Astrocyte (in vitro differentiated cells and primary cell): ENCODE results near the gene CAVIN1.
"Not testable (repeated sequence)": the region's sequence is repeated elsewhere in the genome, so short reads cannot be mapped to it uniquely, and the experiment has no call there.

Experiments
- EZH2 ChIP-seq: IDR thresholded peaks from 2 replicates; pipeline ENCODE4 v1.6.1; 2012; ENCODE audit warnings: mild to moderate bottlenecking, low read length, inconsistent platforms; ENCODE audit not compliant: insufficient read depth
- TF ChIP-seq, protein P1 (sequence below): IDR thresholded peaks from 2 replicates; pipeline ENCODE4 v1.5.1; 2011; ENCODE audit warnings: low read depth, mild to moderate bottlenecking, inconsistent platforms, low read length, moderate library complexity; ENCODE audit not compliant: insufficient read depth

DNA sequence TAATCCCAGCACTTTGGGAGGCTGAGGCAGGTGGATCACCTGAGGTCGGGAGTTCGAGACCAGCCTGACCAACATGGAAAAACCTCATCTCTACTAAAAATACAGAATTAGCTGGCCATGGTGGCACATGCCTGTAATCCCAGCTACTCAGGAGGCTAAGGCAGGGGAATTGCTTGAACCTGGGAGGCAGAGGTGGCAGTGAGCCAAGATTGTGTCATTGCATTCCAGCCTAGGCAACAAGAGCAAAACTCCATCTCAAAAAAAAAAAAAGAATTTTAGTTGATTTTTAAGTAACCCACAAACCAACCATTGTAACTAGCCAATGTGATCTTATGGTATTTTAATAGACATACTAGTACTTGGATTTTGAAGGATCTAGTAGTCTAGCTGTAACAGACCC, 62.7 kb downstream of the CAVIN1 start:
- TF ChIP-seq, protein P1, sequence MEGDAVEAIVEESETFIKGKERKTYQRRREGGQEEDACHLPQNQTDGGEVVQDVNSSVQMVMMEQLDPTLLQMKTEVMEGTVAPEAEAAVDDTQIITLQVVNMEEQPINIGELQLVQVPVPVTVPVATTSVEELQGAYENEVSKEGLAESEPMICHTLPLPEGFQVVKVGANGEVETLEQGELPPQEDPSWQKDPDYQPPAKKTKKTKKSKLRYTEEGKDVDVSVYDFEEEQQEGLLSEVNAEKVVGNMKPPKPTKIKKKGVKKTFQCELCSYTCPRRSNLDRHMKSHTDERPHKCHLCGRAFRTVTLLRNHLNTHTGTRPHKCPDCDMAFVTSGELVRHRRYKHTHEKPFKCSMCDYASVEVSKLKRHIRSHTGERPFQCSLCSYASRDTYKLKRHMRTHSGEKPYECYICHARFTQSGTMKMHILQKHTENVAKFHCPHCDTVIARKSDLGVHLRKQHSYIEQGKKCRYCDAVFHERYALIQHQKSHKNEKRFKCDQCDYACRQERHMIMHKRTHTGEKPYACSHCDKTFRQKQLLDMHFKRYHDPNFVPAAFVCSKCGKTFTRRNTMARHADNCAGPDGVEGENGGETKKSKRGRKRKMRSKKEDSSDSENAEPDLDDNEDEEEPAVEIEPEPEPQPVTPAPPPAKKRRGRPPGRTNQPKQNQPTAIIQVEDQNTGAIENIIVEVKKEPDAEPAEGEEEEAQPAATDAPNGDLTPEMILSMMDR: not testable (repeated sequence)
- TF ChIP-seq EZH2: not testable (repeated sequence)
